GM12864 (cell line): ENCODE results near the gene YKT6.

Experiments
- DNase-seq: peaks from one replicate; pipeline ENCODE4 v3.0.0-alpha.2; 2011; ENCODE audit warnings: low read depth
- H3K4me3 ChIP-seq: 2 replicates; pipeline ENCODE4 v1.5.1; 2011; ENCODE audit warnings: mild to moderate bottlenecking, low read depth, low read length, control low read depth
- TF ChIP-seq, protein P1 (sequence below): IDR thresholded peaks from 2 replicates; pipeline ENCODE4 v1.5.1; 2011; ENCODE audit warnings: low read depth, mild to moderate bottlenecking, moderate library complexity, low read length, control low read depth, inconsistent platforms; ENCODE audit errors: missing control alignments

The YKT6 gene

DNA sequence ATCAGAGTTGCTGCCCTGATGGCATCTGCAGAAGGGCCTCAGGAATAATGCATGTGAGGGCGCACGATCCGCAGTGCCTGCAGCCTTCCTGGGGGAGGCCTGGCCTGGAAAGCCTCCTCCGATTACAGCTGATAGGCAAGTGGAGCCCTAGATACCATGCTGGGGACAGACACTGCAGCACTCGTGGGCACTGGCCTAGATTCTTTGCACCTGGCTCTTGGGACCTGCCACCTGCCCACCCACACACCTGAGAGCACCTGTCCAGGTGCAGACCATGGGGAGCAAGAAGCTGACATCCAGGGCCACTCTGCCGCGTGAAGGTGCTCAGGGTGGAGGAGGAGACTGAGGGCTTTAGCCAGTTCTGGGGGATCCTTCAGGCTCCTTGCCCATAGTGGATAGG, 14.8 kb downstream of the YKT6 start:
- TF ChIP-seq, protein P1, sequence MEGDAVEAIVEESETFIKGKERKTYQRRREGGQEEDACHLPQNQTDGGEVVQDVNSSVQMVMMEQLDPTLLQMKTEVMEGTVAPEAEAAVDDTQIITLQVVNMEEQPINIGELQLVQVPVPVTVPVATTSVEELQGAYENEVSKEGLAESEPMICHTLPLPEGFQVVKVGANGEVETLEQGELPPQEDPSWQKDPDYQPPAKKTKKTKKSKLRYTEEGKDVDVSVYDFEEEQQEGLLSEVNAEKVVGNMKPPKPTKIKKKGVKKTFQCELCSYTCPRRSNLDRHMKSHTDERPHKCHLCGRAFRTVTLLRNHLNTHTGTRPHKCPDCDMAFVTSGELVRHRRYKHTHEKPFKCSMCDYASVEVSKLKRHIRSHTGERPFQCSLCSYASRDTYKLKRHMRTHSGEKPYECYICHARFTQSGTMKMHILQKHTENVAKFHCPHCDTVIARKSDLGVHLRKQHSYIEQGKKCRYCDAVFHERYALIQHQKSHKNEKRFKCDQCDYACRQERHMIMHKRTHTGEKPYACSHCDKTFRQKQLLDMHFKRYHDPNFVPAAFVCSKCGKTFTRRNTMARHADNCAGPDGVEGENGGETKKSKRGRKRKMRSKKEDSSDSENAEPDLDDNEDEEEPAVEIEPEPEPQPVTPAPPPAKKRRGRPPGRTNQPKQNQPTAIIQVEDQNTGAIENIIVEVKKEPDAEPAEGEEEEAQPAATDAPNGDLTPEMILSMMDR, result no peak
- no peak for DNase-seq
- H3K4me3 ChIP-seq, result no peak overlapping the region

DNA sequence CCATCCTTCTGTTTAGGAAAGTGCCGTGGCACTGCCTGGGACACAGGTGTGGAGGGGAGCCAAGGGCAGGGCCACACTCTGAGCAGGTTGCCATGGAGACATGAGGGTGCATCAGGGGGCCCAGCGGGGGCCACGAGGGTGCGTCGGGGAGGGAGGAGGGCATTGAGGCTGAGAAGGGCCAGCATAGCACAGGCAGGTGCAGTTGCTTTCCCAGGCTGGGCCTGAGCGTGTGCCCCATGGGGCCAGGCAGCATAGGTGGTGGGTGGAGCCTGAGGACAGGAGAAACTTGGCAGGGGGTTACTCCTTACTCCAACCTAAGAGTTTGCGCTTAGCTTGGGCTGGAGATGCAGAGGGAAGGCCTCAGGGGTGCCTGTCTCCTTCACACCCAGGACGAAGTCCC, 15.2 kb downstream of the YKT6 start:
- no peak for DNase-seq
- H3K4me3 ChIP-seq, result no peak overlapping the region
- TF ChIP-seq, protein P1, result no peak

DNA sequence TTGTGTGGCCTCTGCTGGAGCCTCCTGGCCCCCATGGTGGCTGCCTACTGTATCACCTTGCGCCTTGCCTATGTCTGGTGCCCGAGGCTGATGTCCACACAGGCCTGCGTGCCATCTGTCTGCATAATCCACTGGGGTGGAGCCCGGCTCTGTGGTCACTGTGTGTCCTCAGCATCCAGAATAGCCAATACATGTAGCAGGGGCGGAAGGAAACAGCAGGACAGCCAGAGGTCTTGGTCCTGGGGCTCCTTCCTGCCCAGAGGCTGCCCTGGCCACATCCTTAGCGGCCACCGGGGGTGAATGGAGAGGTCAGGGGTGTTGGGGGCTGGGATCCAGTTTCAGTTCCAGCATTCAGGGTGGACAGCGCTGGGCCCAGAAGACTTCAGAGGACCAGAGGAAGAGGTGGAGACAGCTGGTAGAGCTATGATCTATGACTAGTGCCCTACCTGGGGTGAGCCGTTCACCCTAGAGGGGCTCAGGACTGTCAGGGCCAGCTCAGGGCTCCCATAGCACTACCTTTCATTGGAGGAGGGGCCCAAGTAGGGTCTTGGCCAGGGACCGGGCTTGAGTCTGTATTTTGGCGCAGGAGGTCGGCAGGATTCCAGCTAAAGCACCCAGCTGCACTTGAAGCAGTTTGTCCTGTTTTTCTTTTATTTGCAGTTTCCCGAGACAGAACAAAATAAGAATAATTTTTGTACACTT, 15.9 kb downstream of the YKT6 start:
- TF ChIP-seq, protein P1, result no peak
- DNase-seq, result no peak
- H3K4me3 ChIP-seq, result no peak overlapping the region

DNA sequence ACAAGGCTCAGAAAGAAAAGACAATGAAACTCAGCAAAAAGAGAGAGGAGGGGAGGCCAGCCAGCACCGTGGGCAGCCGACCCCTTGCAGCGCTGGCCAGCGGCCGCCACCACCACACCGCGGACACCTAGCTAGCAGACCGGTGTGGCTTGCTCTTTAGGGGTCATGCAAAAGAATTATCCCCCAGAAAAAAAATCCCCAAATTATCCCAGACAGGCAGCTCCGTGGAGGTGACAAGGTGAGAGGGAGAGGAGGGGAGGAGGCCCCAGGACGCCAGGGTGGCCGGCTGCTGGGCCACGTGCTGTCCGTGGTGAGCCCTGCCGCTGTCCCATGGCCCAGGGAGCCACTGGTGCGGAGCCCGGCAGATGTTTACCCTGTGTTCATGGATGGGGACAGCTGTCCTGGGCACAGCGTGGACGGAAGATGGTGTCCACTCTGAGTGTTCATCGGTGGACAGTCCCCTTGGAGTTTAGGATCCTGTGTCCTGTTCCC, 16.5 kb downstream of the YKT6 start:
- no peak overlapping the region for H3K4me3 ChIP-seq
- no peak for DNase-seq

DNA sequence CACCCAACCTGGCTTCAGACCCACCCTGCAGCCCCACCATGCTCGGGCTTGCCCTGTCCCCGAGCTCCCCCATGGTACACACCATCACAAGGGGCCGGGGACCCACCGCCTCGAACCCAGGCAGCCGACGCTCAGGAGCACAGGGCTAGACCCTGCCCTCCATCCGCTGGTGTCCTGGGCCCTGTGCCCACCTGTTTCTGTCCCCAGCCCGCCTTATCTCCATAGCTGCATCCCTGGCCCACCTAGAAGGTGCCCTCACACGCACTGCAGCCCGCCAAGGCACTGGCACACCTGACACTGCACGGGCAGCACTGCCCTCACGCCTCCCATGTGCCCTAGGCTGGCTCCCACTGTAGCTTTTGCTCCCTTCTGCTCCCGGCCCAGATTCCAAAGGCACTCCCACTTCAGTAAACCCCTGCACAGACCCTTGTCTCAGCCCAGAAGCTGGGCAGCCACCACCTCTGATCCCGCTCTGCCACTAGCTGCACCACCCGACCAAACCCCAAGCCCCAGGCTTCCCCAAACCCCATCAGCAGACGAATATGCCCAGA, 17.1 kb downstream of the YKT6 start:
- H3K4me3 ChIP-seq, result no peak overlapping the region
- no peak for DNase-seq
- TF ChIP-seq, protein P1, result no peak

More for the DNA sequence above, 16.5 kb downstream of the YKT6 start:
- TF ChIP-seq, protein P1, result no peak

DNA sequence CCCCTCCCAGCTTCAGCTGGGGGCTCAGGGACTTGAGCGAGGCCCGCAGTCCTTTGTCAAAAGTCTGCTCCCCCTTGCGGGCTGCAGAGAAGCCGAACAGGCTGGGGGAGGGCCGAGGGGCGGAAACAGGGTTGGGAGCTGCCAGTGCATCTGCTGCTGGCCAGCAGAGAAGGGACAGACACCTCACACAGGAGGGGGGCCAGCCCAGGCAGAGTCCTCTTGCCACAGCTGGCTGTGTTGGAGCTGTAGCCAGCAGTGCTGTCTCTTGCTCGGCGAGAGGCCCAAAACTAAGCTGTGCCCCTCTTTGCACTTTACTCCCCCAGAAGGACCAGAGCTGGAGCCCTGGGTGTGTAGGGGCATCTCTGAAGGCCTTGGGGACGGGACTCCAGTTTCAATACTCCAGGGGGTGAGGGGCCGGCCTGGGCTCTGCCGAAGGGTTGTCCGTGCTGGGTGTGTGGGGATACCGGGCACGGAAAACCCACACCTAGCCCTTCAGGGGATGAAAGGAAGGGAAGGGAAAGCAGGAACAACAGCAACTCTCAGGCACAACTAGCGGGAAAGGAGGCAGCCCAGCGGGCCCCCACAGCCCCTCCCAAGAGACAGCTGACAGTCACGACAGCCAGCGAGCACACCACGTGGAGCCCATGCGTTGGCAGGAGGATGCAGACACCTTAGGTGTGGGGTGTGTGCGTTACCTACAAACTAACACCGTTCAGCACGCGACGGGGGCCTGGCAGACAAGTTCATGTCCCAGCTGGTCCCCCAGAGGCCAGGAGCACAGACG, 17.8 kb downstream of the YKT6 start:
- TF ChIP-seq, protein P1, result no peak
- H3K4me3 ChIP-seq, result no peak overlapping the region

More for the DNA sequence above, 17.8 kb downstream of the YKT6 start:
- no peak for DNase-seq
